GM19328 (cell line): ENCODE results near the gene EPHA4.
A peak's percentile ranks its signal among the peaks of the same experiment; 100 is the strongest.

Source experiments
- ATAC-seq: cut with Tn5 transposase; IDR thresholded peaks from one replicate; pipeline ENCODE4 v1.9.1; 2021; ENCODE audit warnings: mild to moderate bottlenecking, moderate library complexity; ENCODE audit not compliant: unreplicated experiment

EPHA4 gene

DNA sequence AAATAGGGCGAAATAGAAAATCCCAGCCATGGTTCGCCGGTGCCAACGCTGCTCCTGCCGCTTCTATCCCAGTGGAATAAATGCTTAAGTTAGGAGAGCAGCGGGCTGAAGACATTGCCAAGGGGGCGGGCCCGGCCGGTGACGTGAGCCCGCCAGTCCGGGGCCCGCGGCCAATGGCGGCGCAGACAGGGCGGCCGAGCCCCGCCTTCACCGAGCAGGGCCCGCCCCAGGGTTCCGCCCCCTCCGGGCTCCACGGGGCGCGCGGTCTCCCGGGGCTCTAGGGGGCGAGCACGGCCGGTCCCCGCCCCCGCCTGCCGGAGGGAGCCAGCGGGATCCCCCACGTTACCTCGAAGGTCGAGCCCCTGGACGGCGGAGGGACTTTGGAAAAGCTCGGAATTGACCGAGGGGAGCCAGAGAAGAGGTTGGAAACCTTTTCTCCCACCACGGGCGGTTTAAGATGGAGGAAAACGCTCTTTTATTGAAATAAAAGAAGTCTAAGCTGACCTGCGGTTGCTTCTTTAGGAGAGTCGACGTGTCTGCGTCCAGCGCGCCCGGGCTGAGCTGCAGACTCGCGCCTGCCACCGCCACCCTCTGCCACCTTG, at the start of gene EPHA4:
Gene EPHA4 (minus strand): TSS at position 86 of the 602 bp plus-strand sequence. CDS start 56 bp downstream, at position 30.
- ATAC-seq = peak; percentile 84

DNA sequence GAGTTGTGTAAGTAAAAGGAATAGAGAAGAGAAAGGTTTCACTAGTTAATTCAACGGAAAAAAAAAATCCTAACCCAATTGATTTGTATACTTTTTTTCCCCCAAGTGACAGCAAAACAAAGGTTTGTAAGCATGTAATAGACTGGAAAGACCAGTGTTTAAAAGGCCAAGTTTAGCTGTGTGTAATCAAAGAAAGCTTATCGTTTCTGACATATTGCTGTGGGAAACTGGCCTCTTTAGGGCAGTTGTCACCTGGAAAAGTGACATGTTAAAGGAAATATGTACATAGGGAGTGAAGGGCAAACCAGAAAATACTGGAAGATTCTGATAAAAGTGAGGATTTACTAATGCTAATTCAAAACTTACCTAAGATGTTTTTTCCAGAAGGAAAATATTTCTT, 45.9 kb upstream of the EPHA4 start:
- ATAC-seq = no peak

DNA sequence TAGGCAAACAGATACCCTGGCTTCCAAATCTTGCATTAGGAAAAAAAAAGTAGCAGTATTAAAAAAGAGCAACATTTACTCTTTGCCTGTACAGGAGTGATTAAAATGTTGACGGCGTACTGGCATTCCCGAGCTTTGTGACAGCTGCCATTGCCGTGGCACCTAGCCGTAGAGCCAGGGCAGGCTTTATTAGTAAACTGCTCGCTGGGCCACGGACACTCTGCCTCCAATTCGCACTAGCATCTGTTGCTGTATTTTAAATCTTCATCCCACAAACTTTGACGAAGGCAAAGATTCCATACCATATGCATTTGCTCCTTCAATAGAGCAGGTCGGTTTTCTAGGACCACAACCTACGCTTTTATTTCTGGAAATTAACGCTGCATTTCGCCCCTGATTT, 44.5 kb upstream of the EPHA4 start:
- ATAC-seq = no peak

DNA sequence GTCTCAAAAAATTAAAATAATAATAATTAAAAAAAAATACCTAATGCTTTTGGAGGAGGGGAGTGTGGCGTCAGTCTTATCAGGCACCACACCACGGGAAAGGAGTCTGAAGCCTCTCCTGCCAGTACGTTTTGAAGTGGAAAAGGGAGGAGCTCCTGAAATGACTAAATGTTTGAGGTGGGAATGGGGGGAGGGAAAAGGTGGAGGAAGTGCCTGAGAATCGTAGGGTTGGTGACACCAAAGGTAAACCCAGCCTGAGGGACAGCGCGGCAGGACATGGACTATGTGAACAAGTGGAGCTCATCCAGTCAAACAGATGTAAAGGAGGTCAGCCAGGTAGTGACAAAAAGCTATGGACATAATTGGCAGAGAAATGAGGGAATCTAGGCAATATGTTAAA, 42.2 kb upstream of the EPHA4 start:
- ATAC-seq = no peak

DNA sequence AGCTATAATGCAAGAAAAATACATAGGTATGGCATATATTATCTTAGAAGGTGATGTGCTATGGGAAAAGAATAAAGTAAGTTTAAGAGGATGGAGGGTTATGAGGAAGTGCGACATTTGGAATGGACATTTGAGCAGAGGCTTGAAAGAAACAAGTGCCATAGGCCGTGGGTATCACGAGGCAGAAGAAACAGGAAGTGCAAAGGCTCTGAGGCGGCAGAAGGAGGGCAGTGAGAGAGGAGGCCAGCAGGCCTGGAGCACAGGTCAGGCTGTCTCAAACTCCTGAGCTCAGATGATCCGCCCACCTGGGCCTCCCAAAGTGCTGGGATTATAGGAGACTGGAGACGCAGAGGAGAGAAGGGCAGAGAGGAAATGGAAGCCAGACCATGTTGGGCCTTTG, 40.7 kb upstream of the EPHA4 start:
- ATAC-seq = no peak

DNA sequence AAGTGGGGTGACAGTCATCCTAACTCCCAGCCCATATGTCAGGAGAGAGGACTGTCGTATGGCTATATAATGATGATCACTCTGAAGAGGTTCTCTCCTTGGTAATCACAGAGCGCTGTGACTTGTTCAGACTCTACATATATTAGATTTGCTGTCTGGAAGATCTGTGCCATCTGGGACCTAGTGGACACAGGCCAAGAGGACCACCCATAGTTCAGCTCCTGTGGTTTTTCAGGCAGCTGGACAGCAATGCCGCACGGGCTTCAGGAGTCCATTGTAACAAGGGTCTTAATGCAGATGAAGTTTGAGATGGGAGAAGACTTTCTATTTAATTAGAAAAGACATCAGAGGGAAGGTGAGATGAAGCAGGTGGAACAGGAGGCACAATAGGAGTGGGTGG, 40.1 kb upstream of the EPHA4 start:
- ATAC-seq = no peak

DNA sequence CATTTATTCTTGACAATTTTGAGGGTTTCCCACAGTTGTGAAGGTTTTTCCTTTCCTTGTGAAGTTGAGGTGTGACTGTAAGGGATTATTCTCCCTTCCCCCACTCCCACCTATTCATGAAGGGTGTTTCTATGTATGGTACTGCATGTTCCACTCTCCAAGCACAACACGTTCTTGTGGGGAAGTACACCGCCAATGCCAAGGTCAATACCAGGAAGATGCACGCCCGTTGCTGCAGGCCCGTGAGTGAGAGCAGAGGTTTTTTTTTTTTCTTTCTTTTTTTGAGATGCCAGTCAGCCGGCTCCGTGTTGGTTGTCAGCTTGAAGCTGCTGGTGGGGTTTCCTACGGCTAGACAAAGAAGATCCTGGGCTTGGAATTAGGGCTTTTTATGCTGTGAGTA, 38.6 kb upstream of the EPHA4 start:
- no peak for ATAC-seq

DNA sequence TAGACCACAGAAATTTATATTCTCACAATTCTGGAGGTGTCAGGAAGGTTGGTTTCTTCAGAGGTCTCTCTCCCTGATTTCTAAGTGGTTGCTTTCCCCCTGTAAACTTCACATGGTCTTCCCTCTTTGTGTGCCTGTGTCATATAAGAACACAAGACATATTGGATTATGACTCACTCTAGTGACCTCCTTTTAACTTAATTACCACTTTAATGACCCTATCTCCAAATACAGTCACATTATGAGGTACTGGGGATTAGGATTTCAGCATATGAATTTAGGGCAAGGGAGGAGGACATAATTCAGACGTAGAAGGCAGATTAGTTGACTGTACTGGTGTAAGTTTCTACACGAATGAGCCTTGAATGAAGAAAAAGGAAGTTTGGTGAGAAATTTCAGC, 38.2 kb upstream of the EPHA4 start:
- ATAC-seq = no peak

DNA sequence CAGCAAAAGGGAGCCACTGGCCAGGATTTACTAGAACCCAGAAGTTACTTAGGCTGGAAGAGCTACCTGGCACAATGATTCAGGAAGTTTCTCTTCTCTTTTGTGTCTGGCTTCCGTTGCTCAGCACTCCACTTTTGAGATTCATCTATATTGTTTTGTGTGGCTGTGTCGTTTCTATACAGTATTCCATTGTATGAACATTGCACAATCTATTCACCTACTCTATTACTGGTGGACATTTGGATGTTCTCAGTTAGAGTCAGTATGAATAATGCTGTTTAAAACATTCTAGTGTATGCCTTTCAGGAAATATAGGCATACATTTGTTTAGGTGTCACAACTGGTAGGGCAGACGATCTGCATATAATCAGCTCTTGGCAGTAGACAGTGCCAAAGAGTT, 36.3 kb upstream of the EPHA4 start:
- no peak for ATAC-seq

DNA sequence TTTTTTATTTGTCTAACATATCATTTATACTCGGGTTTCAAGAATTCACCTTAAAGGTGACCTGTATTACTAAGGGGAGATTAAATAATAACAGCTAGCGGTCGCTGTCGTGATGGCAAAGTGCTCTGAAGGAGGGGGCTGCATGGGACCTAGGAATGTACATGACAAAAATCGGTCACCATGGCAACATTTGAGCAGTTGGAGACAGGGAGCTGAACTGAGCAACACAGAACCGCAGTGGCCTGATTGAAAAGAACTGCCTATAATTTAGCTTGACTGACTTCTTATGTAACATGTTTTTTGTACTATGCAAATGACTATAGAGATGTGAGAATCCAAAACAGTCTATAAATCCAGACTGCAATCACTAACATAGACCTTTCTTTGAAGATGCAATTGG, 34.3 kb upstream of the EPHA4 start:
- no peak for ATAC-seq

DNA sequence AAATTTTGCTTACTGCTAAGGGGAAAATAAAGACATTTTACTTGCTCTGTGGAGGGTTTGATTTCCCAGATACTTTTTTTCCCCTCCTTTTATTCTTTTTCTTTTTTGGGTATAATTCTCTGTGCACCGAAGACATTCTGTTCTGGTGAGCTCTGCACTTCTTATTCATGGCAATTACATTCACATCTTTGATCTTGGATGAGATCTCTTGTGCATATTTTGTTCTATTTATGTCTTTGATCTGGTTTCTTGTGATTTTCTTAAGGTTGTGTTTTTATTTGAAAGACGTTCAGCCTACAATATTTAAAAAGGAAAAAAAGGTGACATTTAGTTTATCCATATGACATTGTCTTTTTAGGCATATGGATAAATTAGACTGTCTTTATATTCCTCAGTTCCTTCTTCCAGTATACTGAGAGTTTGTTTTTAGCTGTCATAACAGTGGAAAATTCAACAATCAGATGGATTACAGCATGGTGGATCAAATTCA, 33.7 kb upstream of the EPHA4 start:
- ATAC-seq = no peak

DNA sequence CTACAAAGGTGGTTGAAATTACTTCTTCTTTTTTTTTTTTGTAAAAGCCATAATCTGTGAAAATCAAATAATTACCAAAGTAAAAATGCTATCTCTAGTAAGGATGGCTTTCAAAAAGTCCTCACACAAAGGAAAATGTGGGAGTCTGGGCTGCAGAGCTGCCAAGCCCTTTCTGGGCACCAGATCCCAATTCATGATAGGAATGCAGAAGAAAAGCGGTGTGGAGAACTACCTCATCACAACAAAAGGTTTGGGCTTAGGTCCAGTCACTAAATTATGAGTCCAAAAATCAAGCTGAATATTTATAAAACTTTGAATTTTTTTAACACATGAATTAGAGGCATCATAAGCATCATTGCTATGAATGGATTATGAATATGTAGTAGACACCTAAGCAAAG, 30.8 kb upstream of the EPHA4 start:
- no peak for ATAC-seq

DNA sequence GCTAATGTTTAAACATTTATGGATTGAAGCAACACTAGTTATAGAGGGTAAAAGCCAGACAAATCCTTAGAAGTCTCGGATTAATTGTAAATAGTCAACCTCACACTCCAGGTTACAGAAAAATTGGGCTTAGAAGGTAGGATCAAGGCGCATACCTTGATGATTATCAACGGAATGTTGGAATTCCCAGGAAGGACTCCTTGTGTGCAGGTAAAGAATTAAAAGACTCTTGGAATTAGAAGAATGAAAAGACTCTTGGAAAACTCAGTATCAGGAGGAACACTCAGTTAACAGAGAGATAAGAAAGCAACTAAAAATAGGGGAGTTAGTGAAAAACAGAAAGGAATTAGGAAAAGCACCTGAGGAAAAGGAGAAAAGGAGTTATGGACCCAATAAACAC, 29.3 kb upstream of the EPHA4 start:
- ATAC-seq = no peak

DNA sequence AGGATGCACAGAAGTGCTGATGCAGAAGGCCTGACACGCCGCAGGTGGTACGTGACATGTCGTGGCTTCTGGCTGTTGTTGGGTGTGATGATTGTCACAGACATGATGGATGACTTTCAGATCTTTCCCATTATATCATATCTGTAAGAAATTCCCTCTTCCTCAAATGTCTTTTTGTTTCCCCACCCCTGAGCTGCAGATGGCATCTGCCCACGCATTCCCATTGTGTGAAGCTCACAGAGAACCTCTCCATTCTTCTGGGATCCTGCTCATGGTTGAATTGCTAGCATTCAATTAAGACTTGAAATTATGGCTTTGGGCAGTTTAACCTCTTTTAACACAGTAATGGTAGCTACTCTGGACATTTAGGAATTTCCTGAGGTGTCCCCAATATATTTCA, 28.3 kb upstream of the EPHA4 start:
- ATAC-seq = no peak

DNA sequence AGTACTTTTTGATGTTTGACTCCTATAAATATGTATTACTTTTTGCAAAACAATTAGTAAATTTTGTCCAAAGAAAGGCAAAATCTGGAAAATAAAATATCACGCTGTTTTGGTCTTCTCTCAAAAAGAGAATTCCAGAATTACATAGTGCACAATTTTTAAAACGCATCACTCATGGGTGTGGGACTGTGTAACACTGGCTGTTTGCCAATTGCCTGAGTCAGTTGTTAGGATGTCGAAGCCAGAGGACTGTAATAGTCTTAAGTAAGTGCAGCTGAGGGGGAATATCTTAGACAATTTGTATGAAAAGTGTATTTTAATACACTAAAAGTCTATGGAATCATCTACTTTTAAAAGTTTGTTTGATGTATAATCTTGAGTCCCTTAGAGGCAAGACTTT, 24.1 kb upstream of the EPHA4 start:
- ATAC-seq = no peak

DNA sequence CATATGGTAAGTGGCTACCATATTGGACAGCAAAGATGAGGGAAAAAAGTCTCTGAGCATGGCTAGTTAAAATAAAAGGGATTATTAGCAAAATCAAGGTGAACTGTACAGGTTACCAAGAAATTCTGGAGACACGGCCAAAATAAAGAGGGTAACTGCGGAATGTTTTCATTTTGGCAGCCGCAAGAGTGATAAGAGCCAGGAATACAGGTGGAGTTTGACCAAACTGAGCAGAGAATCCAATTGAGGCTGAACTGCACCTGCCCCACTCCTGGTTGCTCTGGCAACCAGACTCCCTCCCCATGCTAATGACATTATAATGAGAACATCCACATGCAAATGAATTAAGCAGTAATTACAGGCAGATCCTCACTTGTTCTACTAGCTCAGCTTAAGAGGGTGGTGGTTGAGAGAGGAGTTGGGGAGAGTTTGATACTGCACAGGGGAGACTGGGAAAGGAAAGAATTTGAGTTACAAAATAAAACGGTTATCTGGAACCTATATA, 18.8 kb upstream of the EPHA4 start:
- no peak for ATAC-seq

DNA sequence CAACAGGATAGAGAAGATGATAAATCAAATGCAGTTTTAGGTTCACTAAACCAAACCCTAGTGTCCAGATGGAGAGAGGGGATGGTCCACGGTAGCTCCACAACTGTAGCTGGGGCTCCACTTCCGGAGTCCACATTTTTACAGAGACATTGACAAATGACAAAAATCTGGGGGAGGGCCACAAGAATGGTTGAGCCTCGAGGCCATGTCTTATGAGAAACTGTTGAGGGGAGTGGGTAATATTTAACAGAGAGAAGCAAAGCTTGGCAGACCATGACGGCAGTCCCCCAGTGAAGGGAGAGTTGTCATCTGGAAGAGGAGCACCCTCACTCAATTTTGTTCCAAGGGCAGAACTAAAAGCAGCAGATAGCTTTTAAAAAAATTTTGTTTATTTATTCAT, 17.6 kb upstream of the EPHA4 start:
- no peak for ATAC-seq

DNA sequence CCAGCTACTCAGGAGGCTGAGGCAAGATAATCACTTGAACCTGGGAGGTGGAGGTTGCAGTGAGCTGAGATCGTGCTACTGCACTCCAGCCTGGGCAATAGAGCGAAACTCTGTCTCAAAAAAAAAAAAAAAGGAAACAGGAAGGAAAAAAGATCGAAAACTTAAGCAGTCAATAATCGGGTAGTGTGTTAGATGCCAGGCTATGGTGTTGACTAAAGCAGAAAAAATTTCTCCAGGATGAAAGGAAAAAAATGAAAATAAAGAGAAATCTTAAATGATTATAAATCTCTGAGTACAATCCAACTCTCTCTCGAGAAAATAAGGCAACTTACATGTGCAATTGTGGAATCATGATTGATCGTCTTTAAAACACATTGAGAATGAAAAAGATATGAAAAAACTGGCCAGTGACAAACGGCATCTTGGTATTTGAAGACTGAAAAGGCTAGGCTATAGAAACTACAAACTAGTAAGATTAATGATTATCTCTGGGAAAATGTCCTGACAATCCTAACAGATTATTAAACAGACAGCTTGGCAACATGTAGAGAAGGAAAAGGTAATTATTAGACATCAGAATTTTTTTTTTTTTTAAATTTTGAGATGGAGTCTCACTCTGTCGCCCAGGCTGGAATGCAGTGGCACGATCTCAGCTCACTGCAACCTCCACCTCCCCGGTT, 16.3 kb upstream of the EPHA4 start:
- no peak for ATAC-seq

DNA sequence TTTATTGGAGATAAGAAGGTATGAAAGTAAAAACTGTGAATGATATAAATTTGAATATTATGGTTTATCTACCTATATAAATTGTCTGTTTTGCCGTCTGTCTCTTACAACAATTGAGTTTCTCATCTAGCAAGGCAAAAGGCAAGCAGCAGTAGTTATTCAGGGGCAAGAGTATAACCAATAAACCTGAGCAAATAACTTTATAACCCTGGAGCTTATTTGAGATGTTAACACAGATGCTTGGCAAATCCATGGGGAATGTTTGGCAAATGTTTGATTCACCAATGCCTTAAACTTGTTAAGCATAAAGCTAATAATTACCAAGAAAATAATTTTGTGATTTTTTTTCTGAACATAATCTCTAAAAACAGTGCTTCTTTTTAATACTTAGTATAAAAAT, 9.9 kb upstream of the EPHA4 start:
- no peak for ATAC-seq

DNA sequence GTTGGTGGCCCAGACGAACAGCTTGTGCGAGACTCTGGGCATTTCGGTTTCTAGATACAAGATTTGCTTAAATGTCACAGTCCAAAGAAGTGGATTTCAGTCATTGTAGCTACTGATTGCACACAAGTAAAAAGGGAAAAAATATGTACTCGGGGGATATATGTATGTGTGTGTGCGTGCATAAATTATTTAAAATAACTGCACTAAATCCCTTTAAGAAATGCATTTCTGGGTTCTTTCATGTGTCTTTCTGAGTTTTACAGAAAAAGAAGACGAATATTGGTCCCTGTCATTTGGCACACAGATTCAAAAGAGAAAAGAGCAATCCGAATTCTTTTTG, 2.1 kb upstream of the EPHA4 start:
- ATAC-seq = no peak

DNA sequence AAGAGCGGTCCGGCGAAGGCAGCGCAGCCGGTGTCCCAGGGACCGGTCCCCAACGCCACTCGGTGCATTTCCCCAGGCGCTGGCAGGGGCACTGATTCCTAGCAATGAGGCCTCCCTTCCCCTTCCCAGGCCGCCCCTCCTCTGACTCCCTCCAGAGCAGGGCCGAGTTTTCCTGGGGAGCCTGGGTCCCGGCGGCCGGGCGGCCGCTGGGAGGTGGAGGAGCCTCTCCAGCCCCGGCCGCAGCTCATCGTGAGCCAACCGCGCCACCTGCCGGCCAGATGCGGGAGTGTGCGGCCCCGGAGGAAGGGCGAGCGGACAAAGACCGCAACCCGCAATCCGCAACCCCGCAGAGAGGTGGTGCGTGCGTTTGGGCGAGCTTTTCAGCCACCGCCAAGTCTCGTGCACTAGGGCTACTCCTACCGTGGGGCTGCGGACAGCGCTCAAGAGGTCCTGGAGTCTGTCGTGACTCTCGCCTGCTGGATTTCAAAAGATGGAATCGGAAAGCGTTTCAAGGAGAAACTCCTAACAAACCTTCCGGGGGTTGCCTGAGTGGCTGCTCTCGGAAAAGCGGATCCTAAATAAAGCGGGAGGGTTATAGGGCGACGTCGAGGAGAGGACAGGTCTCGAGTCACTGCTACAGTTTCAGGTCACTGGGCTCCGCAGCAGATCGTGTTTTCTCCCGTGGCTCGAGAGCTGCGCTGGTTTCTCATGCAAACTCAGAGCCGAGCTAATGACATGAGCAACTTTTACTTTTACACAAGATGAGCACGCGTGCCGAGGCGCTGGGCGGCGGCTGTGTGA, 1.5 kb upstream of the EPHA4 start:
- ATAC-seq = peak; percentile 61

DNA sequence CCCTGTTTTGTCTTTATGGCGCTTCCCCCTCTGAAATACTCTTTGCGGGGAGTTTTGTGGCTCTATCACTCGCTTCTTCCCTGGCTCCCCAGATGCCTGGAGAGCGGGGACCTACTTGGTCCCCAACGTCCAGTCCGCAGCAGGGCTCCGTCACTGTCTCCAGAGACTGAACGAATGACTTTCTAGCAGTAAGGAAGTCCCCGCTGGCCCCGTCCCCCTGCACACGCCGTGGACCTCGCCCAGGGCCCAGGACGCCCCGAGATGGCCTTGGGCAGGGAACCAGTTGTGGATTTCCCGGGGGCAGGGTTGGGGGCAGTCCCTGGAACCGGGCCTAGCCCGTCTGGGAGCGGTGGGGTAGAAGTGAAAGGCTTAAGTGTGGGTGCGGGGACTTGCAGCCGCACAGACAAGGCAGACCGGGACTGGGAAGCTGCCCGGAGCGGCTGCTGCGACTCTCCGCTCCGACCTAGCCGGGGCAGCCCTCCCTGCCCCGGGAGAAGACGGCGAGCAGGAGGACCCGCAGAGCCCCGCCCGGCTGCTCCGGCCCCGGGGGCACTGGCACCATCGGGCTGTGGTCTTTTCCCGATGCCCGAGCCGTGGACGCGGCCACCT, 821 bp upstream of the EPHA4 start:
- ATAC-seq = peak; percentile 27
